HepG2 (cell line): ENCODE data around the gene GLB1L. TPM values are rescaled to one million over a fixed set of nuclear protein-coding genes. Genes with fewer than 3 reads are reported as not detected.

ENCODE experiments used
- AGO2 ChIP-seq: fragments of 200-400 bp; formaldehyde crosslinking; optimal IDR thresholded peaks from 2 replicates; pipeline ENCODE3; 2017; ENCODE audit warnings: mild to moderate bottlenecking, low read depth, low read length, moderate library complexity
- CBX2 ChIP-seq, 2 experiments: fragments of 200-600 bp in 1 of 2; sonication (generic); formaldehyde crosslinking in 1 of 2; IDR thresholded peaks; 2 replicates each; pipeline versions ENCODE4 v1.7.0 to v1.8.1; 2018 to 2022; ENCODE audit warnings: low read depth in 2 of 2, low read length in 1 of 2, mild to moderate bottlenecking in 1 of 2, missing genetic modification reagents in 1 of 2
- ESRRA ChIP-seq: sonication (generic); formaldehyde crosslinking; IDR thresholded peaks from 2 replicates; pipeline ENCODE4 v1.5.1; 2020; ENCODE audit warnings: mild to moderate bottlenecking, low read depth, missing genetic modification reagents
- FOXP4 ChIP-seq: sonication (generic); formaldehyde crosslinking; IDR thresholded peaks from 2 replicates; pipeline ENCODE4 v1.4.0; 2020; ENCODE audit warnings: missing genetic modification reagents
- HNRNPK ChIP-seq: fragments of 200-400 bp; formaldehyde crosslinking; IDR thresholded peaks from 2 replicates; pipeline ENCODE4 v1.6.1; 2018; ENCODE audit warnings: low read length, low read depth, moderate library complexity, mild to moderate bottlenecking; ENCODE audit not compliant: poor library complexity, severe bottlenecking
- IRF2 ChIP-seq: IDR thresholded peaks from 2 replicates; pipeline ENCODE4 v1.6.1; 2018; ENCODE audit warnings: missing genetic modification reagents, missing compliant biosample characterization
- MEF2D ChIP-seq: sonication (generic); formaldehyde crosslinking; IDR thresholded peaks from 2 replicates; pipeline ENCODE4 v1.5.1; 2020; ENCODE audit warnings: mild to moderate bottlenecking, missing genetic modification reagents
- NFE2L2 ChIP-seq: fragments of 150-350 bp; IDR thresholded peaks from 2 replicates; pipeline ENCODE4 v1.6.1; 2014; ENCODE audit warnings: low read length
- RFXAP ChIP-seq: sonication (generic); formaldehyde crosslinking; IDR thresholded peaks from 2 replicates; pipeline ENCODE4 v1.4.0; 2020; ENCODE audit warnings: missing genetic modification reagents, borderline replicate concordance
- SKIL ChIP-seq: sonication (generic); formaldehyde crosslinking; IDR thresholded peaks from 2 replicates; pipeline ENCODE4 v1.8.0; 2022; ENCODE audit warnings: missing genetic modification reagents, mild to moderate bottlenecking, moderate library complexity, borderline replicate concordance
- SOX5 ChIP-seq: IDR thresholded peaks from 2 replicates; pipeline ENCODE4 v1.6.1; 2016; ENCODE audit warnings: borderline replicate concordance
- THAP9 ChIP-seq: sonication (generic); formaldehyde crosslinking; IDR thresholded peaks from 2 replicates; pipeline ENCODE4; 2020; ENCODE audit warnings: missing genetic modification reagents, mild to moderate bottlenecking, borderline replicate concordance
- U2AF2 ChIP-seq: fragments of 200-400 bp; formaldehyde crosslinking; IDR thresholded peaks from 2 replicates; pipeline ENCODE4 v1.6.1; 2017; ENCODE audit warnings: low read depth, mild to moderate bottlenecking, low read length
- ZBTB38 ChIP-seq: sonication (generic); formaldehyde crosslinking; IDR thresholded peaks from 2 replicates; pipeline ENCODE4 v1.5.1; 2020; ENCODE audit warnings: mild to moderate bottlenecking, missing genetic modification reagents
- ZNF446 ChIP-seq: sonication (generic); formaldehyde crosslinking; IDR thresholded peaks from 2 replicates; pipeline ENCODE4 v1.5.0; 2020; ENCODE audit warnings: mild to moderate bottlenecking, missing genetic modification reagents
- ZNF546 ChIP-seq: sonication (generic); formaldehyde crosslinking; conservative IDR thresholded peaks from 2 replicates; pipeline ENCODE4 v1.8.1; 2023; ENCODE audit warnings: mild to moderate bottlenecking, missing genetic modification reagents
- ZNF547 ChIP-seq: sonication (generic); formaldehyde crosslinking; IDR thresholded peaks from 2 replicates; pipeline ENCODE4 v1.5.1; 2020; ENCODE audit warnings: mild to moderate bottlenecking, missing genetic modification reagents
- ZNF558 ChIP-seq: sonication (generic); formaldehyde crosslinking; IDR thresholded peaks from 2 replicates; pipeline ENCODE4 v1.9.0; 2022; ENCODE audit warnings: mild to moderate bottlenecking, missing genetic modification reagents, borderline replicate concordance
- ZNF713 ChIP-seq: sonication (generic); formaldehyde crosslinking; IDR thresholded peaks from 2 replicates; pipeline ENCODE4 v1.4.0; 2020; ENCODE audit warnings: mild to moderate bottlenecking, missing genetic modification reagents
- polyA plus RNA-seq, 8 experiments: library from polyadenylated mRNA; depleted of rRNA in 3 of 8; stranded (reverse) in 7 of 8; unstranded in 1 of 8; fragments of >200 nt; fragmentation: Illumina TruSeq in 4 of 8; extraction: Trizol in 4 of 8; gene quantifications; 2 replicates each; pipeline versions ENCODE4 v1.2.1 to v1.2.3, GENCODE V29; 2011 to 2016; ENCODE audit warnings: low read depth in 4 of 8, missing spikeins in 1 of 8, mixed read lengths in 1 of 8; ENCODE audit not compliant: insufficient read depth in 1 of 8
- total RNA-seq, 5 experiments: library from RNA; depleted of rRNA; stranded (reverse); fragments of >200 nt; fragmentation: Illumina TruSeq; extraction: Trizol; gene quantifications; 2 replicates each; pipeline ENCODE4 v1.2.3, GENCODE V29; 2016; ENCODE audit warnings: low read depth in 1 of 5

The GLB1L gene
- total and polyA plus RNA-seq, 2 of the 13 experiments (the other 11 are each of a cell fraction or from before 2014, with no cell fraction given): 6.8 to 7.3 TPM

- TF ChIP-seq RFXAP (CRISPR knock-in tag): no peak
- no peak for TF ChIP-seq U2AF2
- TF ChIP-seq HNRNPK: peak; percentile 44
- TF ChIP-seq FOXP4 (CRISPR knock-in tag): no peak
- peak; percentile 29; the same call in 1 of the 2 replicates for TF ChIP-seq NFE2L2
- TF ChIP-seq ZNF558 (CRISPR knock-in tag): no peak
- TF ChIP-seq ZNF446 (CRISPR knock-in tag): peak; percentile 31; the same call in 1 of the 2 replicates
- TF ChIP-seq THAP9 (CRISPR knock-in tag): peak; percentile 14; the same call in 1 of the 2 replicates
- 0 out of 2 replicates have a peak, but pooled peaks have one; percentile 1 for TF ChIP-seq ZNF713
- TF ChIP-seq ZBTB38: 0 out of 2 replicates have a peak, but pooled peaks have one; percentile 23
- TF ChIP-seq SOX5 (CRISPR knock-in tag): 0 out of 2 replicates have a peak, but pooled peaks have one; percentile 2
- no peak for TF ChIP-seq CBX2 (IDR thresholded peaks at IDR 0.05; ENCODE audit: low read depth, low read length)
- no peak for TF ChIP-seq CBX2 (CRISPR knock-in tag; IDR thresholded peaks at IDR 0.05; ENCODE audit: low read depth)
- TF ChIP-seq ZNF547: no peak
- peak; percentile 19; the same call in 1 of the 2 replicates for TF ChIP-seq SKIL
- TF ChIP-seq IRF2 (CRISPR knock-in tag): no peak
- 0 out of 2 replicates have a peak, but pooled peaks have one; percentile 24 for TF ChIP-seq ZNF546 (CRISPR knock-in tag)
- TF ChIP-seq MEF2D (CRISPR knock-in tag): 0 out of 2 replicates have a peak, but pooled peaks have one; percentile 11
- TF ChIP-seq ESRRA (CRISPR knock-in tag): no peak
- peak; percentile 28 for TF ChIP-seq AGO2
Observed at GRCh38 chr2:219252900-219253752, 7.9 kb upstream of the GLB1L start, which contains the start of gene TUBA4B (continued).
